IMR-90 (cell line): Measurements from ENCODE around the gene MTUS2. TPM values are rescaled to one million over a fixed set of nuclear protein-coding genes. Genes with fewer than 3 reads are reported as not detected.

Experiments used
- ATAC-seq: fragments of 200-7000 bp; cut with Tn5 transposase; 2 replicates; pipeline ENCODE4 v1.9.1; 2020; ENCODE audit warnings: low read depth, mild to moderate bottlenecking, moderate library complexity
- BruUV-seq: library from RNA; stranded (reverse); fragments of 400-500 nt; replicated peaks from 2 replicates; lab custom pipeline; 2021; lab: Mats Ljungman, UMichigan
- CTCF ChIA-PET: fragments of 300-600 bp; formaldehyde crosslinking; extraction: SDS; loops from one replicate; lab custom pipeline; 2021; ENCODE audit warnings: antibody characterized with exemption; lab: Yijun Ruan, JAX
- POLR2A ChIA-PET: fragments of 300-600 bp; sonication (Branson Sonifier 250); formaldehyde crosslinking; loops from one replicate; lab custom pipeline; 2022; ENCODE audit warnings: antibody characterized with exemption; ENCODE audit not compliant: unreplicated experiment; lab: Charles Lee
- DNase-seq: peaks from one replicate; pipeline ENCODE4 v3.0.0; 2013
- H2AFZ ChIP-seq: replicated peaks from 2 replicates; pipeline ENCODE3; 2013; ENCODE audit warnings: low read length, mild to moderate bottlenecking; ENCODE audit not compliant: poor library complexity
- H2AK5ac ChIP-seq: 2 replicates; pipeline ENCODE4 v1.6.1; 2013; ENCODE audit warnings: low read depth, low read length, inconsistent platforms
- H2AK9ac ChIP-seq: replicated peaks from 2 replicates; pipeline ENCODE3; 2013; ENCODE audit warnings: mild to moderate bottlenecking, low read depth, low read length, moderate library complexity; ENCODE audit not compliant: poor library complexity
- H2BK120ac ChIP-seq: 2 replicates; pipeline ENCODE4 v1.6.1; 2013; ENCODE audit warnings: low read depth, low read length, inconsistent platforms
- H2BK15ac ChIP-seq: 3 replicates; pipeline ENCODE4 v1.6.1; 2013; ENCODE audit warnings: low read depth, low read length, inconsistent platforms
- H2BK20ac ChIP-seq: 2 replicates; pipeline ENCODE4 v1.6.1; 2013; ENCODE audit warnings: low read depth, mild to moderate bottlenecking, inconsistent platforms, low read length, moderate library complexity
- H2BK5ac ChIP-seq: 2 replicates; pipeline ENCODE4 v1.6.1; 2013; ENCODE audit warnings: mild to moderate bottlenecking, low read depth, low read length, inconsistent platforms; ENCODE audit not compliant: poor library complexity, severe bottlenecking
- H3K14ac ChIP-seq: replicated peaks from 2 replicates; pipeline ENCODE4 v1.6.1; 2013; ENCODE audit warnings: low read depth, low read length, inconsistent platforms
- H3K18ac ChIP-seq: 2 replicates; pipeline ENCODE4 v1.6.1; 2013; ENCODE audit warnings: low read depth, low read length, control low read depth
- H3K23ac ChIP-seq: 2 replicates; pipeline ENCODE4 v1.6.1; 2013; ENCODE audit warnings: low read depth, low read length, inconsistent platforms
- H3K27ac ChIP-seq: 2 replicates; pipeline ENCODE4 v1.5.1; 2013; ENCODE audit warnings: mild to moderate bottlenecking, control low read depth, low read length; ENCODE audit not compliant: insufficient read depth
- H3K27me3 ChIP-seq: 2 replicates; pipeline ENCODE4 v1.6.1; 2013; ENCODE audit warnings: low read length; ENCODE audit not compliant: control insufficient read depth, insufficient read depth
- H3K36me3 ChIP-seq: 2 replicates; pipeline ENCODE4 v1.6.1; 2013; ENCODE audit warnings: low read length, mixed read lengths; ENCODE audit not compliant: control insufficient read depth, insufficient read depth
- H3K4ac ChIP-seq: 2 replicates; pipeline ENCODE4 v1.6.1; 2013; ENCODE audit warnings: low read depth, low read length, inconsistent platforms
- H3K4me1 ChIP-seq: 2 replicates; pipeline ENCODE4 v1.6.1; 2013; ENCODE audit warnings: low read length, mixed read lengths; ENCODE audit not compliant: control insufficient read depth, insufficient read depth
- H3K4me2 ChIP-seq: 2 replicates; pipeline ENCODE4 v1.6.1; 2013; ENCODE audit warnings: low read depth, mild to moderate bottlenecking, control low read depth, low read length, moderate library complexity
- H3K4me3 ChIP-seq: 2 replicates; pipeline ENCODE4 v1.5.1; 2013; ENCODE audit warnings: low read depth, mild to moderate bottlenecking, control low read depth, low read length, moderate library complexity; ENCODE audit not compliant: insufficient read depth
- H3K56ac ChIP-seq: 2 replicates; pipeline ENCODE4 v1.6.1; 2013; ENCODE audit warnings: low read length, inconsistent platforms; ENCODE audit not compliant: insufficient read depth; ENCODE audit errors: extremely low read depth
- H3K79me1 ChIP-seq, 2 experiments: 2 replicates each; pipeline ENCODE4 v1.6.1; 2013; ENCODE audit warnings: low read length in 2 of 2, inconsistent platforms in 1 of 2, low read depth in 1 of 2
- H3K9ac ChIP-seq: 2 replicates; pipeline ENCODE4 v1.6.1; 2013; ENCODE audit warnings: low read depth, low read length, control low read depth
- H3K9me1 ChIP-seq: 2 replicates; pipeline ENCODE4 v1.6.1; 2013; ENCODE audit warnings: low read length, inconsistent platforms; ENCODE audit not compliant: insufficient read depth
- H3K9me3 ChIP-seq: 2 replicates; pipeline ENCODE4 v1.6.1; 2013; ENCODE audit warnings: low read length; ENCODE audit not compliant: control insufficient read depth, insufficient read depth
- H4K20me1 ChIP-seq: 2 replicates; pipeline ENCODE4 v1.6.1; 2013; ENCODE audit warnings: low read length, inconsistent platforms; ENCODE audit not compliant: insufficient read depth
- H4K5ac ChIP-seq: 2 replicates; pipeline ENCODE4 v1.6.1; 2013; ENCODE audit warnings: mild to moderate bottlenecking, low read depth, low read length, control low read depth
- H4K8ac ChIP-seq, 2 experiments: 2 replicates each; pipeline ENCODE4 v1.6.1; 2013; ENCODE audit warnings: low read depth in 2 of 2, low read length in 2 of 2, control low read depth in 1 of 2, inconsistent platforms in 1 of 2
- H4K91ac ChIP-seq: 2 replicates; pipeline ENCODE4 v1.6.1; 2013; ENCODE audit warnings: low read depth, low read length, inconsistent platforms; ENCODE audit not compliant: insufficient read depth
- BHLHE40 ChIP-seq: fragments of 150-350 bp; IDR thresholded peaks from 2 replicates; pipeline ENCODE4 v1.6.1; 2016; ENCODE audit warnings: mild to moderate bottlenecking, low read depth, low read length
- CEBPB ChIP-seq: IDR thresholded peaks from 2 replicates; pipeline ENCODE4 v1.6.1; 2012; ENCODE audit warnings: low read depth, low read length, improper control_type of control experiment
- CHD1 ChIP-seq: IDR thresholded peaks from 2 replicates; pipeline ENCODE4 v1.6.1; 2012; ENCODE audit warnings: low read depth, low read length, improper control_type of control experiment
- CTCF ChIP-seq: conservative IDR thresholded peaks from 2 replicates; pipeline ENCODE4 v1.5.1; 2012; ENCODE audit warnings: mild to moderate bottlenecking, low read depth, low read length, improper control_type of control experiment
- ELK1 ChIP-seq: fragments of 150-350 bp; IDR thresholded peaks from 2 replicates; pipeline ENCODE4 v1.6.1; 2016; ENCODE audit warnings: low read depth, mild to moderate bottlenecking, low read length, moderate library complexity, borderline replicate concordance
- FOS ChIP-seq: fragments of 150-350 bp; IDR thresholded peaks from 2 replicates; pipeline ENCODE4 v1.6.1; 2016; ENCODE audit warnings: low read depth, low read length
- MAFK ChIP-seq: IDR thresholded peaks from 2 replicates; pipeline ENCODE4 v1.6.1; 2012; ENCODE audit warnings: low read depth, low read length, improper control_type of control experiment
- MAZ ChIP-seq: IDR thresholded peaks from 2 replicates; pipeline ENCODE4 v1.6.1; 2012; ENCODE audit warnings: low read depth, mild to moderate bottlenecking, low read length, improper control_type of control experiment, moderate library complexity, borderline replicate concordance
- MXI1 ChIP-seq: IDR thresholded peaks from 2 replicates; pipeline ENCODE4 v1.6.1; 2012; ENCODE audit warnings: low read depth, mild to moderate bottlenecking, low read length, moderate library complexity, borderline replicate concordance
- NFE2L2 ChIP-seq: fragments of 150-350 bp; IDR thresholded peaks from 2 replicates; pipeline ENCODE4 v1.6.1; 2016; ENCODE audit warnings: low read depth, mild to moderate bottlenecking, low read length
- POLR2A ChIP-seq: IDR thresholded peaks from 2 replicates; pipeline ENCODE4 v1.6.1; 2012; ENCODE audit warnings: mild to moderate bottlenecking, low read depth, low read length
- RAD21 ChIP-seq: IDR thresholded peaks from 2 replicates; pipeline ENCODE4 v1.6.1; 2012; ENCODE audit warnings: low read length, improper control_type of control experiment
- RCOR1 ChIP-seq: IDR thresholded peaks from 2 replicates; pipeline ENCODE4 v1.6.1; 2012; ENCODE audit warnings: mild to moderate bottlenecking, low read length, improper control_type of control experiment; ENCODE audit not compliant: insufficient replicate concordance
- RFX5 ChIP-seq: IDR thresholded peaks from 2 replicates; pipeline ENCODE4 v1.8.0; 2012; ENCODE audit warnings: low read depth, mild to moderate bottlenecking, low read length, moderate library complexity
- SMC3 ChIP-seq: fragments of 150-350 bp; IDR thresholded peaks from 2 replicates; pipeline ENCODE4 v1.6.1; 2016; ENCODE audit warnings: low read depth, mild to moderate bottlenecking, antibody characterized with exemption, low read length, moderate library complexity
- USF2 ChIP-seq: fragments of 150-350 bp; IDR thresholded peaks from 2 replicates; pipeline ENCODE4 v1.6.1; 2017; ENCODE audit warnings: mild to moderate bottlenecking, antibody characterized with exemption, low read length, low read depth
- WGBS, 2 experiments: methylation state at CpG; one replicate each; pipeline versions ENCODE4 v1.1.5 to v1.1.7; 2013; ENCODE audit warnings: missing lambda C conversion rate in 2 of 2; ENCODE audit not compliant: insufficient read length in 1 of 2; ENCODE audit errors: extremely low coverage in 2 of 2; 5-methylcytosine and 5-hydroxymethylcytosine counted together
- dilution Hi-C: fragments of 300-500 bp; cut with HindIII; formaldehyde crosslinking; loops from one replicate; pipeline ENCODE4 v1.14.3; 2018; ENCODE audit warnings: low sequenced_read_pairs; ENCODE audit not compliant: unreplicated experiment
- in situ Hi-C: fragments of 300-500 bp; cut with MboI; formaldehyde crosslinking; loops from 3 replicates; pipeline ENCODE4 v1.14.3; 2019; ENCODE audit warnings: low sequenced_read_pairs, inconsistent platforms, mixed read lengths
- intact Hi-C: fragments of 100-400 bp; cut with micrococcal nuclease; formaldehyde crosslinking; loops from 2 replicates; pipeline ENCODE4 v1.10.0; 2022
- polyA plus RNA-seq, 3 experiments: library from polyadenylated mRNA; depleted of rRNA; stranded (reverse); fragments of >200 nt; gene quantifications; 2 replicates each; pipeline ENCODE4 v1.2.3, GENCODE V29; 2012; ENCODE audit warnings: low replicate concordance in 1 of 3
- total RNA-seq: library from RNA; depleted of rRNA; stranded (reverse); fragments of >200 nt; gene quantifications from 2 replicates; pipeline ENCODE4 v1.2.3, GENCODE V29; 2012

Gene MTUS2
- total and polyA plus RNA-seq, 2 of the 4 experiments (the other 2 are of a cell fraction) = under 0.01 to 0.02 TPM

- ATAC-seq (no peak), DNase-seq (no peak)
- Histone ChIP-seq H3K23ac (no peak overlapping the region), H2BK5ac (no peak overlapping the region), H3K4ac (no peak overlapping the region), H2BK120ac (no peak overlapping the region), H4K8ac (no peak overlapping the region), H4K91ac (no peak overlapping the region), H2AK5ac (no peak overlapping the region), H3K9me3 (peaks cover 8% of the 10 kb centered on the region; the same call in 1 of the 2 replicates), H2BK20ac (no peak overlapping the region), H2AK9ac (no peak overlapping the region), H3K9ac (no peak overlapping the region), H3K56ac (no peak overlapping the region), H3K4me3 (no peak overlapping the region), H3K4me1 (no peaks in the 10 kb centered on the region), H3K4me2 (no peak overlapping the region), H3K79me1 (no peaks in the 10 kb centered on the region), H3K18ac (no peak overlapping the region), H3K14ac (no peak overlapping the region), H2BK15ac (no peak overlapping the region), H3K27me3 (no peaks in the 10 kb centered on the region), H3K9me1 (no peaks in the 10 kb centered on the region), H3K36me3 (no peaks in the 10 kb centered on the region), H4K20me1 (no peaks in the 10 kb centered on the region), H2AFZ (no peak overlapping the region), H4K5ac (no peak overlapping the region), H3K27ac (no peak overlapping the region)
- no TSS peak for BruUV-seq
- WGBS, 2 experiments = 34% methylated on average over 2 of the region's 4 CpGs; no CpG with 5 or more reads in 1 of the 2 experiments
- CTCF ChIA-PET = no interaction called here
- intact Hi-C loops (no loop called here), in situ Hi-C loops (no loop called here), dilution Hi-C loops (no loop called here)
- POLR2A ChIA-PET = interaction anchor here (0.6 kb wide), 1 partner anchor 9 kb away, joined by 3 read pairs; no protein-coding TSS in a partner anchor
- TF ChIP-seq ELK1 (no peak), BHLHE40 (no peak), RFX5 (no peak), CEBPB (no peak), RCOR1 (no peak), FOS (no peak), POLR2A (no peak), RAD21 (no peak), MAFK (no peak), CHD1 (no peak), MXI1 (no peak), CTCF (no peak), NFE2L2 (no peak), MAZ (no peak), SMC3 (no peak), USF2 (no peak)
These were observed 390.5 kb downstream of the MTUS2 start for GRCh38 chr13:29210676-29211075.
